Measurements from ENCODE around the gene ESRRB. TPM values are rescaled to one million over a fixed set of nuclear protein-coding genes. Genes with fewer than 3 reads are reported as not detected.
A peak's percentile ranks its signal among the peaks of the same experiment; 100 is the strongest.

Gene ESRRB
- total RNA-seq: under 0.01 TPM in 1 of 2 replicates, not detected in the other

GRCh38 chr14:76375947-76376404, at the start of gene ESRRB:
Gene ESRRB, plus strand, starts transcription at chr14:76376137. Its CDS starts 265 bp downstream, at chr14:76376402.
- no peaks in the 10 kb centered on the region for H3K4me1 ChIP-seq (ENCODE audit: insufficient read depth, low read length)
- H3K9me3 ChIP-seq (ENCODE audit: low read depth, low read length): no peaks in the 10 kb centered on the region
- H3K27me3 ChIP-seq (ENCODE audit: insufficient read depth, low read length): peaks cover 69% of the 10 kb centered on the region
- H2AFZ ChIP-seq (ENCODE audit: low read length): no peak within 1 kb of the TSS
- H3K36me3 ChIP-seq (ENCODE audit: insufficient read depth, low read length): no peaks in the 10 kb centered on the region
- no peak for TF ChIP-seq CTCF (IDR thresholded peaks at IDR 0.05; ENCODE audit: extremely low read depth, low read depth, low read length)
- no peak for DNase-seq (ENCODE audit: insufficient read length, low spot score, missing footprints)
- H3K27ac ChIP-seq (ENCODE audit: low read depth, low read length): no peak within 1 kb of the TSS
- no peak within 1 kb of the TSS for H3K4me3 ChIP-seq (ENCODE audit: insufficient read depth, low read length)
- peak within 1 kb of the TSS; percentile 23 for H3K4me2 ChIP-seq (ENCODE audit: insufficient read depth, low read length)
- no peaks in the 10 kb centered on the region for H3K79me2 ChIP-seq (ENCODE audit: insufficient read depth, low read length)
- H4K20me1 ChIP-seq (ENCODE audit: insufficient read depth, low read length): no peaks in the 10 kb centered on the region

GRCh38 chr14:76326918-76327689, 48.8 kb upstream of the ESRRB start:
- no peak for TF ChIP-seq CTCF (IDR thresholded peaks at IDR 0.05; ENCODE audit: extremely low read depth, low read depth, low read length)
- H3K36me3 ChIP-seq (ENCODE audit: insufficient read depth, low read length): no peaks in the 10 kb centered on the region
- peaks cover 26% of the 10 kb centered on the region for H3K27me3 ChIP-seq (ENCODE audit: insufficient read depth, low read length)
- H3K4me3 ChIP-seq (ENCODE audit: insufficient read depth, low read length): no peak overlapping the region
- no peaks in the 10 kb centered on the region for H3K79me2 ChIP-seq (ENCODE audit: insufficient read depth, low read length)
- H3K9me3 ChIP-seq (ENCODE audit: low read depth, low read length): no peaks in the 10 kb centered on the region
- no peak for DNase-seq (ENCODE audit: insufficient read length, low spot score, missing footprints)
- no peaks in the 10 kb centered on the region for H3K4me1 ChIP-seq (ENCODE audit: insufficient read depth, low read length)
- no peaks in the 10 kb centered on the region for H4K20me1 ChIP-seq (ENCODE audit: insufficient read depth, low read length)
- no peak overlapping the region for H3K4me2 ChIP-seq (ENCODE audit: insufficient read depth, low read length)
- no peak overlapping the region for H3K27ac ChIP-seq (ENCODE audit: low read depth, low read length)
- no peak overlapping the region for H2AFZ ChIP-seq (ENCODE audit: low read length)

- Histone ChIP-seq H3K4me1 (ENCODE audit: insufficient read depth, low read length) (no peaks in the 10 kb centered on the region), H3K9me3 (ENCODE audit: low read depth, low read length) (no peaks in the 10 kb centered on the region), H3K79me2 (ENCODE audit: insufficient read depth, low read length) (no peaks in the 10 kb centered on the region), H3K36me3 (ENCODE audit: insufficient read depth, low read length) (no peaks in the 10 kb centered on the region), H4K20me1 (ENCODE audit: insufficient read depth, low read length) (no peaks in the 10 kb centered on the region), H2AFZ (ENCODE audit: low read length) (no peak overlapping the region), H3K27ac (ENCODE audit: low read depth, low read length) (no peak overlapping the region), H3K27me3 (ENCODE audit: insufficient read depth, low read length) (peaks cover 26% of the 10 kb centered on the region), H3K4me3 (ENCODE audit: insufficient read depth, low read length) (no peak overlapping the region), H3K4me2 (ENCODE audit: insufficient read depth, low read length) (no peak overlapping the region)
- DNase-seq (ENCODE audit: insufficient read length, low spot score, missing footprints): no peak
- TF ChIP-seq CTCF (IDR thresholded peaks at IDR 0.05; ENCODE audit: extremely low read depth, low read depth, low read length): no peak
Observed at GRCh38 chr14:76328457-76329137, 47.3 kb upstream of the ESRRB start.
